Hematopoietic multipotent progenitor cell treated with erythropoietin and hydrocortisone succinate and interleukin-3 and kit ligand, for 17 days (in vitro differentiated cells): Measurements from ENCODE around the gene ACBD4.

Source experiments
- DNase-seq: peaks from one replicate; pipeline ENCODE4 v3.0.0-alpha.2; 2015; ENCODE audit warnings: low spot score

Gene ACBD4

GRCh38 chr17:45155483-45155882 lies 20.0 kb downstream of the ACBD4 start:
- DNase-seq = no peak

GRCh38 chr17:45156242-45156641 lies 20.8 kb downstream of the ACBD4 start:
- no peak for DNase-seq

- DNase-seq = peak; percentile 84
Measured at GRCh38 chr17:45160447-45161287, 25.2 kb downstream of the ACBD4 start.

GRCh38 chr17:45161288-45162024 lies 26.0 kb downstream of the ACBD4 start, which contains the start of gene HEXIM2:
HEXIM2 (plus strand) TSS chr17:45161875; CDS start chr17:45162794, 919 bp downstream.
- peak; percentile 100 for DNase-seq

- no peak for DNase-seq
Measured at GRCh38 chr17:45162025-45162687, 26.7 kb downstream of the ACBD4 start.

GRCh38 chr17:45164734-45165269 lies 29.3 kb downstream of the ACBD4 start:
- DNase-seq = no peak

- peak; percentile 4 for DNase-seq
Measured at GRCh38 chr17:45168991-45169752, 33.7 kb downstream of the ACBD4 start.

GRCh38 chr17:45170280-45170930 lies 34.9 kb downstream of the ACBD4 start:
- DNase-seq = peak; percentile 3

GRCh38 chr17:45170931-45171337 lies 35.4 kb downstream of the ACBD4 start:
- DNase-seq = peak; percentile 19

- peak; percentile 6 for DNase-seq
Measured at GRCh38 chr17:45171338-45172231, 36.1 kb downstream of the ACBD4 start.

GRCh38 chr17:45172232-45172540 lies 36.7 kb downstream of the ACBD4 start:
- DNase-seq = no peak

GRCh38 chr17:45172541-45173286 lies 37.2 kb downstream of the ACBD4 start:
- peak; percentile 5 for DNase-seq

- no peak for DNase-seq
Measured at GRCh38 chr17:45175759-45176115, 40.2 kb downstream of the ACBD4 start.

GRCh38 chr17:45177563-45177962 lies 42.1 kb downstream of the ACBD4 start:
- DNase-seq = no peak

GRCh38 chr17:45184144-45184543 lies 48.7 kb downstream of the ACBD4 start:
- no peak for DNase-seq

- DNase-seq = no peak
Measured at GRCh38 chr17:45186801-45187354, 51.4 kb downstream of the ACBD4 start.

GRCh38 chr17:45189009-45189408 lies 53.5 kb downstream of the ACBD4 start:
- no peak for DNase-seq

GRCh38 chr17:45190503-45191255 lies 55.2 kb downstream of the ACBD4 start:
- DNase-seq = no peak
